ENCODE results near the gene DBN1. TPM values are rescaled to one million over a fixed set of nuclear protein-coding genes. Genes with fewer than 3 reads are reported as not detected.
A peak's percentile ranks its signal among the peaks of the same experiment; 100 is the strongest.

Gene DBN1
- total RNA-seq (2014; rRNA removed; shearing (Covaris generic); ENCODE audit: low replicate concordance), result 29.1 and 72.7 TPM in 2 replicates

- Histone ChIP-seq H3K4me1 (ENCODE audit: low read length) (peaks cover 25% of the 10 kb centered on the region), H3K27me3 (ENCODE audit: low read length) (no peaks in the 10 kb centered on the region), H4K20me1 (ENCODE audit: insufficient read depth, low read depth, low read length) (no peaks in the 10 kb centered on the region; the same call in 1 of the 2 replicates), H3K27ac (ENCODE audit: low read length) (peak within 1 kb of the TSS; percentile 61), H3K9me3 (ENCODE audit: low read length) (no peaks in the 10 kb centered on the region), H2AFZ (ENCODE audit: low read length) (no peak within 1 kb of the TSS), H3K4me3 (ENCODE audit: low read length) (peak within 1 kb of the TSS; percentile 78), H3K9me2 (replicated peaks; ENCODE audit: insufficient read depth, low read length) (no peaks in the 10 kb centered on the region), H3K36me3 (ENCODE audit: insufficient read depth, low read length) (peaks cover under 1% of the 10 kb centered on the region; the same call in 1 of the 2 replicates), H3K9ac (ENCODE audit: low read length) (peak within 1 kb of the TSS; percentile 76), H3K79me2 (ENCODE audit: low read length) (peaks cover 23% of the 10 kb centered on the region), H3K4me2 (ENCODE audit: low read depth, low read length, poor library complexity, severe bottlenecking) (peak within 1 kb of the TSS; percentile 80)
- DNase-seq, result peak; percentile 83
These were observed at the start of gene DBN1 for GRCh38 chr5:177473443-177474001. Gene DBN1, minus strand, starts transcription at chr5:177473634. Its CDS starts 113 bp downstream, at chr5:177473521.

- Histone ChIP-seq H3K27ac (ENCODE audit: low read length) (peak overlapping the region; percentile 26; the same call in 1 of the 2 replicates), H3K27me3 (ENCODE audit: low read length) (no peaks in the 10 kb centered on the region), H3K9me2 (replicated peaks; ENCODE audit: insufficient read depth, low read length) (no peaks in the 10 kb centered on the region), H3K36me3 (ENCODE audit: insufficient read depth, low read length) (peaks cover 5% of the 10 kb centered on the region; the same call in 1 of the 2 replicates), H2AFZ (ENCODE audit: low read length) (no peak overlapping the region), H3K4me3 (ENCODE audit: low read length) (no peak overlapping the region), H3K9me3 (ENCODE audit: low read length) (no peaks in the 10 kb centered on the region), H4K20me1 (ENCODE audit: insufficient read depth, low read depth, low read length) (0 out of 2 replicates have a peak, but pooled peaks cover 1% of the 10 kb centered on the region), H3K9ac (ENCODE audit: low read length) (no peak overlapping the region; the same call in 1 of the 2 replicates), H3K4me2 (ENCODE audit: low read depth, low read length, poor library complexity, severe bottlenecking) (no peak overlapping the region), H3K4me1 (ENCODE audit: low read length) (peaks cover 29% of the 10 kb centered on the region), H3K79me2 (ENCODE audit: low read length) (peaks cover 18% of the 10 kb centered on the region)
- no peak for DNase-seq
These were observed 47.6 kb upstream of the DBN1 start for GRCh38 chr5:177520916-177521513.

- no peaks in the 10 kb centered on the region for H3K27me3 ChIP-seq (ENCODE audit: low read length)
- 0 out of 2 replicates have a peak overlapping the region, but pooled peaks have one; percentile 26 for H3K27ac ChIP-seq (ENCODE audit: low read length)
- no peak overlapping the region for H3K4me3 ChIP-seq (ENCODE audit: low read length)
- H3K36me3 ChIP-seq (ENCODE audit: insufficient read depth, low read length), result peaks cover 12% of the 10 kb centered on the region; the same call in 1 of the 2 replicates
- H4K20me1 ChIP-seq (ENCODE audit: insufficient read depth, low read depth, low read length), result 0 out of 2 replicates have a peak, but pooled peaks cover 3% of the 10 kb centered on the region
- H3K4me2 ChIP-seq (ENCODE audit: low read depth, low read length, poor library complexity, severe bottlenecking), result no peak overlapping the region
- no peaks in the 10 kb centered on the region for H3K9me2 ChIP-seq (replicated peaks; ENCODE audit: insufficient read depth, low read length)
- no peaks in the 10 kb centered on the region for H3K9me3 ChIP-seq (ENCODE audit: low read length)
- H3K79me2 ChIP-seq (ENCODE audit: low read length), result peaks cover 25% of the 10 kb centered on the region
- no peak for DNase-seq
- H2AFZ ChIP-seq (ENCODE audit: low read length), result no peak overlapping the region
- no peak overlapping the region for H3K9ac ChIP-seq (ENCODE audit: low read length)
- H3K4me1 ChIP-seq (ENCODE audit: low read length), result peaks cover 36% of the 10 kb centered on the region
These were observed 46.8 kb upstream of the DBN1 start for GRCh38 chr5:177520271-177520670.

GRCh38 chr5:177519463-177520235, 46.2 kb upstream of the DBN1 start:
- no peaks in the 10 kb centered on the region for H3K27me3 ChIP-seq (ENCODE audit: low read length)
- H3K9me3 ChIP-seq (ENCODE audit: low read length), result no peaks in the 10 kb centered on the region
- peaks cover 14% of the 10 kb centered on the region; the same call in 1 of the 2 replicates for H3K36me3 ChIP-seq (ENCODE audit: insufficient read depth, low read length)
- 0 out of 2 replicates have a peak, but pooled peaks cover 3% of the 10 kb centered on the region for H4K20me1 ChIP-seq (ENCODE audit: insufficient read depth, low read depth, low read length)
- H3K4me2 ChIP-seq (ENCODE audit: low read depth, low read length, poor library complexity, severe bottlenecking), result peak overlapping the region; percentile 32
- peaks cover 31% of the 10 kb centered on the region for H3K79me2 ChIP-seq (ENCODE audit: low read length)
- no peak for DNase-seq
- H3K9ac ChIP-seq (ENCODE audit: low read length), result peak overlapping the region; percentile 48
- peaks cover 42% of the 10 kb centered on the region for H3K4me1 ChIP-seq (ENCODE audit: low read length)
- H3K27ac ChIP-seq (ENCODE audit: low read length), result 0 out of 2 replicates have a peak overlapping the region, but pooled peaks have one; percentile 17
- H3K4me3 ChIP-seq (ENCODE audit: low read length), result peak overlapping the region; percentile 46; the same call in 1 of the 2 replicates
- H3K9me2 ChIP-seq (replicated peaks; ENCODE audit: insufficient read depth, low read length), result no peaks in the 10 kb centered on the region
- H2AFZ ChIP-seq (ENCODE audit: low read length), result no peak overlapping the region

- Histone ChIP-seq H2AFZ (ENCODE audit: low read length) (peak within 1 kb of the TSS; percentile 28; the same call in 1 of the 2 replicates), H3K4me1 (ENCODE audit: low read length) (peaks cover 45% of the 10 kb centered on the region), H3K4me2 (ENCODE audit: low read depth, low read length, poor library complexity, severe bottlenecking) (peak within 1 kb of the TSS; percentile 94), H3K9me2 (replicated peaks; ENCODE audit: insufficient read depth, low read length) (no peaks in the 10 kb centered on the region), H3K27me3 (ENCODE audit: low read length) (no peaks in the 10 kb centered on the region), H4K20me1 (ENCODE audit: insufficient read depth, low read depth, low read length) (0 out of 2 replicates have a peak, but pooled peaks cover 3% of the 10 kb centered on the region), H3K4me3 (ENCODE audit: low read length) (peak within 1 kb of the TSS; percentile 87), H3K9ac (ENCODE audit: low read length) (peak within 1 kb of the TSS; percentile 87), H3K9me3 (ENCODE audit: low read length) (no peaks in the 10 kb centered on the region), H3K79me2 (ENCODE audit: low read length) (peaks cover 35% of the 10 kb centered on the region), H3K36me3 (ENCODE audit: insufficient read depth, low read length) (peaks cover 19% of the 10 kb centered on the region; the same call in 1 of the 2 replicates), H3K27ac (ENCODE audit: low read length) (peak within 1 kb of the TSS; percentile 50)
- DNase-seq, result peak; percentile 98
These were observed 43.5 kb upstream of the DBN1 start, which contains the start of gene DDX41 for GRCh38 chr5:177516601-177517568. Gene DDX41, minus strand, starts transcription at chr5:177516961. Its CDS starts 16 bp downstream, at chr5:177516945.

GRCh38 chr5:177515580-177515979, 42.1 kb upstream of the DBN1 start:
- Histone ChIP-seq H2AFZ (ENCODE audit: low read length) (no peak overlapping the region), H3K9me3 (ENCODE audit: low read length) (no peaks in the 10 kb centered on the region), H3K4me1 (ENCODE audit: low read length) (peaks cover 45% of the 10 kb centered on the region), H3K9me2 (replicated peaks; ENCODE audit: insufficient read depth, low read length) (no peaks in the 10 kb centered on the region), H3K27me3 (ENCODE audit: low read length) (no peaks in the 10 kb centered on the region), H3K4me2 (ENCODE audit: low read depth, low read length, poor library complexity, severe bottlenecking) (peak overlapping the region; percentile 94), H4K20me1 (ENCODE audit: insufficient read depth, low read depth, low read length) (0 out of 2 replicates have a peak, but pooled peaks cover 3% of the 10 kb centered on the region), H3K36me3 (ENCODE audit: insufficient read depth, low read length) (peaks cover 19% of the 10 kb centered on the region; the same call in 1 of the 2 replicates), H3K9ac (ENCODE audit: low read length) (peak overlapping the region; percentile 87), H3K79me2 (ENCODE audit: low read length) (peaks cover 35% of the 10 kb centered on the region), H3K27ac (ENCODE audit: low read length) (peak overlapping the region; percentile 47), H3K4me3 (ENCODE audit: low read length) (peak overlapping the region; percentile 87)
- no peak for DNase-seq

- no peaks in the 10 kb centered on the region for H3K9me2 ChIP-seq (replicated peaks; ENCODE audit: insufficient read depth, low read length)
- H3K9me3 ChIP-seq (ENCODE audit: low read length), result no peaks in the 10 kb centered on the region
- no peak overlapping the region for H2AFZ ChIP-seq (ENCODE audit: low read length)
- H3K4me2 ChIP-seq (ENCODE audit: low read depth, low read length, poor library complexity, severe bottlenecking), result no peak overlapping the region
- H3K4me3 ChIP-seq (ENCODE audit: low read length), result no peak overlapping the region
- 0 out of 2 replicates have a peak, but pooled peaks cover 3% of the 10 kb centered on the region for H4K20me1 ChIP-seq (ENCODE audit: insufficient read depth, low read depth, low read length)
- DNase-seq, result no peak
- no peak overlapping the region for H3K27ac ChIP-seq (ENCODE audit: low read length)
- H3K27me3 ChIP-seq (ENCODE audit: low read length), result no peaks in the 10 kb centered on the region
- peaks cover 53% of the 10 kb centered on the region for H3K4me1 ChIP-seq (ENCODE audit: low read length)
- H3K9ac ChIP-seq (ENCODE audit: low read length), result peak overlapping the region; percentile 87; the same call in 1 of the 2 replicates
- H3K79me2 ChIP-seq (ENCODE audit: low read length), result peaks cover 39% of the 10 kb centered on the region
- H3K36me3 ChIP-seq (ENCODE audit: insufficient read depth, low read length), result peaks cover 19% of the 10 kb centered on the region; the same call in 1 of the 2 replicates
These were observed 41.1 kb upstream of the DBN1 start for GRCh38 chr5:177514541-177514940.
